Islet precursor cell (in vitro differentiated cells): Measurements from ENCODE around the gene BIRC7.

ENCODE experiments used
- DNase-seq: peaks from one replicate; pipeline ENCODE4 v3.0.0-alpha.2; 2018

BIRC7 gene

DNA sequence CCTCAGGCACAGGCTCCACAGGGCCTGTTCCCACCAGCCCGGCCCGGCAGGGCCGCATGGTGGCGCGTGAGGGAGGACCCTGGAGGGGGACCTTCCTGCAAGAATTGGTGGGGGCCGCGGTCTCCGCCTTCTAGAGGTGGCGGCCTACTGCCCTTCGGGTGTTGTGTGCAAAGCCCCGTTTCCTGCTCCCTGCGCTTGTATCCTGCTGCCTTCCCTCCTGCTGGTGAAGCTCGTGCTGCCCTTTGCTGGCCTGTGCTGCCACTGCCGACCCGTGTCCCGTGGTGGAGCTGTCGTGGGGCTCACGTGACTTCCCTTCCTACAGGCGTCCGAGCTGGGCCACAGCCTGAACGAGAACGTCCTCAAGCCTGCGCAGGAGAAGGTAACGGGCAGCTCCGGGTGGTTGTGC lies 48.8 kb downstream of the BIRC7 start:
- DNase-seq: no peak

DNA sequence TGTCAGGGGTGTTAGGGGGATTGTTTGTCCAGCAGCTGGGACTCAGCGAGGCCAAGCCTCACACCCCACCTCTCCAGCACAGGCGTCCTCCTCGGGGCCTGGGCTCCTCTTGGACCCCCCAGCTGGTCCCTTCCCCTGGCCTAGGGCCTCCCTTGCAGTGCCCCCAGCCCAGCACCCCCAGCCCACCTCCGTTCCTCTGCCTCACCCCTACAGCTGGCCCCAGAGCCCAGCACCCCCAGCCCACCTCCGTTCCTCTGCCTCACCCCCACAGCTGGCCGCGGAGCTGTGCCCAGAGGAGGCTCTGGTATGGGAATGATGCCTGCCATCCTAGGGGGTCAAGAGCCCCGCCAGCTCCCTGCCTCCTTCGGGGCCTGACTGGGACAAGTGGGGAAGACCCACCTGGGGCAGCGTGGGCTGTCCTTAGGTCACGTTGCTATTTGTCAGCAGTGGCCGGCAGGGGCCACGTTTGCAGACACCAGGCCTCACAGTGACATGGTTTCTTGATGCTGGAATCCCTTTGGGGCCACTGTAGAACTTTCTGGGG lies 49.3 kb downstream of the BIRC7 start:
- DNase-seq: no peak

DNA sequence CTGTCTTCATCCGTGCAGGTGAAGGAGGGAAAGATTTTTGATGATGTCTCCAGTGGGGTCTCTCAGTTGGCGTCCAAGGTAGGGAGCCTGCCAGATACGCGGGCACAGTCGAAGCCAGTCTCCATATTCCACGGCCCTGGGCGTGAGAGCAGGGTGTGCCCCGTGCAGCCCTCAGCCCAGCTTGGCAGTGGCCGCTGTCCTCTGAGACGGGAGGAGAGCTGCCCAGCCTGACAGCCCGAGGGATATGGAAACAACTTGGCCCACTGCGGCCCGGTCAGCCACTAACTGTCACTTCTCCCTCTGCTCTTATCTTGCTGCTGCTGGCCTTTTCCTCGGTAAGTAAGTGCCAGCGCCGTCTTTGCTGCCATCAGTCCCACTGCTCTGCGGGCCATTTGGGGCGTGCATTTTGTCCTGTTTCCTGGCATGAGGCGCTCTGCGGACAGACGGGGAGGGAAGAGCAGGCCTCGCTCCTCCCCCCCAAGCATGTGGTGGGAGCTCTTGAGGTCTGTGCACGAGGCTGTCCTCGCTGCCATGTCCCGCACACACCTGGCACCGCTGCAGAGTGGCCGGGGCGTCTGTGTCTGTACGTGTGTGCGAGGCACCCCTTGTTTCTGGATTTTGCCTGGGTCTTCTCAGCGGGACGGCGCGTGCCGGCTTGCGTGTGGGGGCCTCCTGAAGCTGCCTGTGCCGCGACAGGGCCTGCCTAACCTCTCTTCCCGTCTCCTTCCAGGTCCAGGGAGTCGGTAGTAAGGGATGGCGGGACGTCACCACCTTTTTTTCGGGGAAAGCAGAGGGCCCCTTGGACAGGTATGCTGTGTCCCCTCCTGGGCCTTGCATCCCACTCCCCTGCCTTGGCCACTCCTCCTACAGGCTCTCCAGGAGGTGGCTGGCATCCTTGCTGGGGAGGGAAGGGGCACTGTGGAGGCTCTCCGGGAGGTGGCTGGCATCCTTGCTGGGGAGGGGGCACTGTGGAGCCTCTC lies 50.2 kb downstream of the BIRC7 start:
- DNase-seq: no peak

DNA sequence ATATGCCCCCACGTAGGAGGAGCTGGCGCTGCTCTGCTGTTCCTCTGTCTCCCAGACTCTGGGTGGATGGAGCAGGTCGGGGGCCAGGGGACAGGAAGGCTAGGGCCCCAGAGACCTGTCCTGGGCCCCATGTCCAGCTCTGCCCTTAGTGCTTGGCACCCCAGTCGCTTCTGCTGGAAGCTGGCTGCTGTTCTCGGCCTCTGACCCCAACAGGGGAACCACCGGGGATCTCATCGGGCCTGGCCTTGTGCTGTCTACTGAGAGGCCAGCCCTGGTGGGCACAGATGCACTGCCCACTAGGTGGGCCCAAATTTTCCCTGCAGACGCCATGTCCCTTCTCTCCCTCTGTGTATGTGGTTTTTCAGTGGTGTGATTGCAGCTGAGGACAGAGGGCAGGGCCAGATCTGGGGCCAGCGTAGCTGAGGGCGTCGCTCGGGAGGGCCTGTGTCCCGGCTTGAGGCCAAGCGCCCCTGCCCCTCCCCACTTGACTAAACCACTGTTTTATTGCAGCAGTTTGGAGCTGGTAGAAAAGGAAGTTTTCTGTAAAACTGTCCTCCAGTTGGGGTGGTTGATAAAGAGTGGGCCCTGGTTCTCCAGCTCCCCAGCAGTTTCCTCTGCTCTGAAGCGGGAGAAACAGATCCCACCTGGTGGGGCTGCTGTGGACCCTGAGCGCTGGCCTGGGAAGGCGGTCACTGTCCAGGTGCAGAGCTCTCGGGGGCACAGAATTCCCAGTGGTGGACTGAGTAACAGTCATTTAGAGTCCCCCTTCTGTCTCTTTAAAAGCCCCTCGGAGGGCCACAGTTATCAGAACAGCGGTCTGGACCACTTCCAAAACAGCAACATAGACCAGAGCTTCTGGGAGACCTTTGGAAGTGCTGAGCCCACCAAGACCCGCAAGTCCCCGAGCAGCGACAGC lies 51.3 kb downstream of the BIRC7 start:
- DNase-seq: no peak

DNA sequence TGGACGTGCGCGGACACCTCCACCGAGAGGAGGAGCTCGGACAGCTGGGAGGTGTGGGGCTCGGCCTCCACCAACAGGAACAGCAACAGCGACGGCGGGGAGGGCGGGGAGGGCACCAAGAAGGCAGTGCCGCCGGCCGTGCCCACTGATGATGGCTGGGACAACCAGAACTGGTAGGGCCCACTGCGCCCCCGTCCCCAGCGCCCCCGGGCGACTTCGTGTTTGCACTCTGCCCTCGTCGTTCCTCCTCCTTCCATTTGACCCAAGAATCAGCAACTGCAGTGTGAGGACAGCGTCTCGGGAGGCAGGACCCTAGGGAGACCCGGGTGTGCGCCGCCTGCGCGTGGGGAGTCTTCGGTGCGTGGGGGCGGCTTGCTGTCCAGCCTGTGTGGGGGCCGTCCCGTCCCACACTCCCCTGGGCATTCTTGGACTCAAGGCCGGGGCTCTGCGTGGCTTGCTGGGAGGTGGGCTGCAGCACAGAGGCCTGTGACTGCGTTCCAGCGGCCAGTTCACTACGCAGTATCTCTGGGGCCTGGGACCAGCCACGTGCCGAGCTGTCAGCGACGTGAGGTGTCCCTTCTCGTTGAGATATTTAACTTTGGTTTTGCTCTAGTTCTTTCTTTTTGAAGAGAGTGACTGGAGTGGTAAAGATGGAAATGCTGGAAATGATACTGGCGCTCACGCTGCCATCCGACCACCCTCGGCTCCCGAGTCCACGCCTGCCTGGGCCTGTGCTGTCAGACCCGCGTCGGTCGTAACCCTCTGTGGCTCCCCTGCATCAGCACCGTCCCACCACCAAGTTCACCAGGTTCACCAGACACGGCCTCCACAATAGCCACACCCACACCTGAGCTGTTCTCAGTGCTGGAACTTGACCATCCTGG lies 52.2 kb downstream of the BIRC7 start:
- DNase-seq: no peak

DNA sequence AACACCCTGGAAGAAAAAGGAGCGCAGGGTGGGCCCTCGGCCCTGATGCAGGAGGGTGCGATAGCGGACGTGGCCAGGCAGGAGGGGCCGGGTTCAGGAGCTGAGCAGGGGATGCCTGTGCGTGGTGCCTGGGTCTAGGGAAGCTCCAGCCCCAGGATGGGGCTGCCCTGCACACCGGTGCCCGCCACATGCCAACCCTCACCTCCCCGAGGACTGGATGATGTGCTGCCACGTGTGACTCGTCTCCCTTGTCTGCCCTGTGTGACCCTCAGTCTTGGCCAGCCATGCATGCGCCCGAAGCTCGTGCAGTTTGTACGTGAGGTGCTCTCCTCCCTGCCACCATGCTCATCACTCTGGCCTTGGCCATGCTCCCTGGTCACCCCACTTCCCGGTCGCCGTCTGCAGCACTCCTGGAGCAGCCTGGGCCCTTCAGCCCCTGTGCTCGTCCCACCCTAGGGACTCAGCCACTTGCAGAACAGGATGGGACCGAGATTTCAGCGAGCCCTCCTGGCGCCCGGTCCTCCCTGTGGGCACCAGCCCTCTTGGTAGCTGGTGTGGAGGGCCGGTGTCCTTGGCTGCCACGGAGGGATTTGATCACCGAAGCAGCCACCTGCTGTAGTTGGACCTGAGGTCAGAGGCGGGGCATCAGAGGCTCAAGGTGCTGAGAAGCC lies 53.0 kb downstream of the BIRC7 start:
- no peak for DNase-seq

DNA sequence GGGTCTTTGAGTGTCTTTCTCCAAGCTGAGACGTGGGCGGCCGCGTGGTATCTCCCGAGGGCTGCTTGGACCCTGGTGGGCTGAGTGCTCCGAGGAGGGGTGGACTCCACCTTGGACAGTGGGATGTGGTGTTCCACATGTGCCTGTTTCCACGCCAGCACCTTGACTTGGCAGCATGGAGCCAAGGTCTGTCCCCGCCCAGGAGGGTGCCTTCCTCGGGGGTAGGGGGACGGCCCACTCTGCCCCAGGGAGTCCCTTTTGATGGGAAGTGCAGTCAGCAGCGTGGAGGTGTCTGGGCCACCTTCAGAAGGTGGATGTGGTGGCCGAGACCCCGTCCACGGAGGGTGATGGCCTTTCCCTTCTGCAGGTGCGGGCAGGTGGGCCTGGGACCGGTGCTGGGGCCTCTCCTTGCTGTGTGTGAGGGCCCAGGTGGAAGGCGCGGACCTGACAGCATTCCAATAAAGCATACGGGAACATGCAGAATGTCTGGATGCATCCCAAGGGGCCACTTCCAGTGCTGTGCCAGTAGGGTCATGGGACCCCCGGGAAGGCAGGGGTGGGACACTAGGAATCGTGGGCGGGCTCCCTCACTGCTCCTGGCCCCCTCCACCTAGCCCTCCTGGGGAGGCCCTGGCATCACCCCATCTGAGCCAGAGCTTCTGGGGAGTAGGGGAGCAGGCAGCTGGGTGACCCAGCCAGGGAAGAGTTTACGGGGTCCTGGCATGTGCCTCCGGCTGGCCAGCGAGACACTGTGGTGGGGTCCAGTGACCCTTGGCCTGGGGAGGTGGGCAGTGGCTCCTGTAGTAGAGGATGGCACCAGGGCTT lies 53.8 kb downstream of the BIRC7 start:
- no peak for DNase-seq
